SK-N-MC (cell line): ENCODE data around the gene DSCAM.

Experiments
- EZH2 ChIP-seq: fragments of 200-600 bp; sonication (generic); IDR thresholded peaks from one replicate; pipeline ENCODE4 v1.6.1; 2017; ENCODE audit warnings: antibody characterized with exemption
- POLR2AphosphoS5 ChIP-seq: IDR thresholded peaks from 2 replicates; pipeline ENCODE4 v1.6.1; 2012; ENCODE audit warnings: mild to moderate bottlenecking, low read depth, low read length, borderline replicate concordance

- TF ChIP-seq EZH2 (no peak), POLR2AphosphoS5 (no peak)
Observed at GRCh38 chr21:39984286-39984991, 862.5 kb downstream of the DSCAM start.
